ENCODE results near the gene PSME4. TPM values are rescaled to one million over a fixed set of nuclear protein-coding genes. Genes with fewer than 3 reads are reported as not detected.

PSME4 gene
- total RNA-seq, 1 experiment from 2014 or later, result 63.2 TPM

GRCh38 chr2:53820048-53820447 is 150.7 kb downstream of the PSME4 start:
- H3K4me1 ChIP-seq (ENCODE audit: control insufficient read depth, insufficient read depth, low read length), result no peaks in the 10 kb centered on the region
- ATAC-seq (no peak), DNase-seq (ENCODE audit: low read depth, low spot score) (no peak)
- intact Hi-C loops (cut with micrococcal nuclease; ENCODE audit: unreplicated experiment), result no loop called here
- no peak overlapping the region for H3K4me3 ChIP-seq (ENCODE audit: low read depth in 2 of 2, low read length in 2 of 2)
- peaks cover 16% of the 10 kb centered on the region for H3K36me3 ChIP-seq (ENCODE audit: control insufficient read depth, insufficient read depth, low read length)
- in situ Hi-C loops (cut with HindIII; ENCODE audit: low pct_unique_long_range_greater_than_20kb, low sequenced_read_pairs), result no loop called here
- POLR2A ChIA-PET, result no interaction called here
- no peak overlapping the region for H3K27ac ChIP-seq (ENCODE audit: low read length)
- no TSS peak for BruUV-seq (replicated peaks)
- CTCF ChIA-PET, result no interaction called here
- H3K27me3 ChIP-seq (ENCODE audit: control insufficient read depth, insufficient read depth, low read length), result no peaks in the 10 kb centered on the region
- H3K9me3 ChIP-seq (ENCODE audit: control insufficient read depth, insufficient read depth, low read depth, low read length), result no peaks in the 10 kb centered on the region
- no peak for TF ChIP-seq REST (IDR thresholded peaks at IDR 0.05; ENCODE audit: insufficient read depth in 1 of 2, low read depth in 2 of 2, low read length in 1 of 2)
- no peak for TF ChIP-seq SIN3A (IDR thresholded peaks at IDR 0.05; ENCODE audit: borderline replicate concordance, insufficient read depth, low read depth, low read length)
- no peak for TF ChIP-seq POLR2AphosphoS5 (IDR thresholded peaks at IDR 0.05; ENCODE audit: low read depth, low read length)
- TF ChIP-seq TCF7L2 (IDR thresholded peaks at IDR 0.05; ENCODE audit: low read depth, low read length), result no peak
- TF ChIP-seq, protein P1, sequence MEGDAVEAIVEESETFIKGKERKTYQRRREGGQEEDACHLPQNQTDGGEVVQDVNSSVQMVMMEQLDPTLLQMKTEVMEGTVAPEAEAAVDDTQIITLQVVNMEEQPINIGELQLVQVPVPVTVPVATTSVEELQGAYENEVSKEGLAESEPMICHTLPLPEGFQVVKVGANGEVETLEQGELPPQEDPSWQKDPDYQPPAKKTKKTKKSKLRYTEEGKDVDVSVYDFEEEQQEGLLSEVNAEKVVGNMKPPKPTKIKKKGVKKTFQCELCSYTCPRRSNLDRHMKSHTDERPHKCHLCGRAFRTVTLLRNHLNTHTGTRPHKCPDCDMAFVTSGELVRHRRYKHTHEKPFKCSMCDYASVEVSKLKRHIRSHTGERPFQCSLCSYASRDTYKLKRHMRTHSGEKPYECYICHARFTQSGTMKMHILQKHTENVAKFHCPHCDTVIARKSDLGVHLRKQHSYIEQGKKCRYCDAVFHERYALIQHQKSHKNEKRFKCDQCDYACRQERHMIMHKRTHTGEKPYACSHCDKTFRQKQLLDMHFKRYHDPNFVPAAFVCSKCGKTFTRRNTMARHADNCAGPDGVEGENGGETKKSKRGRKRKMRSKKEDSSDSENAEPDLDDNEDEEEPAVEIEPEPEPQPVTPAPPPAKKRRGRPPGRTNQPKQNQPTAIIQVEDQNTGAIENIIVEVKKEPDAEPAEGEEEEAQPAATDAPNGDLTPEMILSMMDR (IDR thresholded peaks at IDR 0.05), result no peak

DNA sequence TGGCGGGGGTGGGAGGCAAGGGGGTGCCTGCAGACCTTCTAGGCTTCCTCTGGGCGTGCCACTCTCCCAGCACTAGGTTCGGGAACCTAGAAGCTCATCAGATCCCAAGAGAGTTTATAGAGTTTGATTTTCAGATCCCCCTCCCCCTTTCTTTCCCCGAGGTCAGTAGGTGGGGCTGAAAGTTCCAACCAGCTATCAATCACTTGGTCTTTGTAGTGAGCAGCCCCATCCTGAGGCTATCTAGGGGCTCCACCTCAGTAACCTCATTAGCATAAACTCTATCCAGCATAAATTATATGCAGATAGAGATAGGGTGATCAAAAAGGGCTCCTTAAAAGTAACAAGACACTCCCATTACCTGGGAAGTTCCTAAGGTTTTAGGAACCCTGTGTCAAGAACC is 151.2 kb downstream of the PSME4 start:
- no peak overlapping the region for H3K27ac ChIP-seq (ENCODE audit: low read length)
- H3K4me3 ChIP-seq (ENCODE audit: low read depth in 2 of 2, low read length in 2 of 2), result no peak overlapping the region
- BruUV-seq (replicated peaks), result no TSS peak
- DNase-seq (ENCODE audit: low read depth, low spot score) (no peak), ATAC-seq (no peak)
- ChIA-PET POLR2A (no interaction called here), CTCF (no interaction called here)
- in situ Hi-C loops (cut with HindIII; ENCODE audit: low pct_unique_long_range_greater_than_20kb, low sequenced_read_pairs), result no loop called here
- intact Hi-C loops (cut with micrococcal nuclease; ENCODE audit: unreplicated experiment), result no loop called here
- no peaks in the 10 kb centered on the region for H3K4me1 ChIP-seq (ENCODE audit: control insufficient read depth, insufficient read depth, low read length)
- H3K36me3 ChIP-seq (ENCODE audit: control insufficient read depth, insufficient read depth, low read length), result peaks cover 18% of the 10 kb centered on the region
- H3K27me3 ChIP-seq (ENCODE audit: control insufficient read depth, insufficient read depth, low read length), result no peaks in the 10 kb centered on the region
- TF ChIP-seq SIN3A (IDR thresholded peaks at IDR 0.05; ENCODE audit: borderline replicate concordance, insufficient read depth, low read depth, low read length), result no peak
- TF ChIP-seq REST (IDR thresholded peaks at IDR 0.05; ENCODE audit: insufficient read depth in 1 of 2, low read depth in 2 of 2, low read length in 1 of 2), result no peak
- TF ChIP-seq, protein P1 (IDR thresholded peaks at IDR 0.05), result no peak
- no peak for TF ChIP-seq POLR2AphosphoS5 (IDR thresholded peaks at IDR 0.05; ENCODE audit: low read depth, low read length)
- no peak for TF ChIP-seq TCF7L2 (IDR thresholded peaks at IDR 0.05; ENCODE audit: low read depth, low read length)
- H3K9me3 ChIP-seq (ENCODE audit: control insufficient read depth, insufficient read depth, low read depth, low read length), result no peaks in the 10 kb centered on the region
